Thyroid gland (tissue), 4 donors: Measurements from ENCODE around the gene RARRES1. TPM values are rescaled to one million over a fixed set of nuclear protein-coding genes. Genes with fewer than 3 reads are reported as not detected.
"Not testable (repeated sequence)": the region's sequence is repeated elsewhere in the genome, so short reads cannot be mapped to it uniquely, and the experiment has no call there.

Experiments used
- DNase-seq, 2 donors: peaks; one replicate each; pipeline ENCODE4 v3.0.0-alpha.2; 2019
- H3K27ac ChIP-seq, 3 donors: fragments of 200-600 bp; sonication (generic); 1 replicate in 2 of 3; 2 replicates in 1 of 3; pipeline ENCODE4 v1.5.1; 2016 to 2019; ENCODE audit warnings: mild to moderate bottlenecking in 1 of 3, moderate library complexity in 1 of 3
- H3K27me3 ChIP-seq: fragments of 200-600 bp; sonication (generic); one replicate; pipeline ENCODE4 v1.5.1; 2019
- H3K36me3 ChIP-seq, 2 donors: fragments of 200-600 bp; sonication (generic); one replicate each; pipeline ENCODE4 v1.5.1; 2016 to 2019
- H3K4me1 ChIP-seq, 2 donors: fragments of 200-600 bp; sonication (generic); one replicate each; pipeline ENCODE4 v1.5.1; 2017 to 2019
- H3K4me3 ChIP-seq, 3 donors: fragments of 200-600 bp; sonication (generic); replicated peaks in 1 of 3; 1 replicate in 2 of 3; 2 replicates in 1 of 3; pipeline ENCODE4 v1.5.1; 2016; ENCODE audit warnings: mild to moderate bottlenecking in 1 of 3
- H3K9me3 ChIP-seq: fragments of 200-600 bp; sonication (generic); one replicate; pipeline ENCODE4 v1.5.1; 2017
- POLR2A ChIP-seq, 2 donors: fragments of 450-650 bp; IDR thresholded peaks; one replicate each; pipeline ENCODE4 v1.6.1; 2017; ENCODE audit warnings: antibody characterized with exemption in 2 of 2, mild to moderate bottlenecking in 2 of 2, moderate library complexity in 1 of 2
- WGBS, 2 donors: methylation state at CpG; one replicate each; pipeline ENCODE4 v1.1.5; 2017; 5-methylcytosine and 5-hydroxymethylcytosine counted together
- intact Hi-C: fragments of 100-400 bp; cut with DNase I; formaldehyde crosslinking; loops from one replicate; pipeline ENCODE4 v1.15.1; 2023
- total RNA-seq, 4 donors: library from RNA; depleted of rRNA; stranded (reverse); fragments of >200 nt; gene quantifications; one replicate each; pipeline ENCODE4 v1.2.3, GENCODE V29; 2016
- TF ChIP-seq, protein P1 (sequence below), 6 experiments: fragments of 200-600 bp in 3 of 6; fragments of 450-650 bp in 3 of 6; sonication (generic) in 3 of 6; IDR thresholded peaks; one replicate each; pipeline ENCODE4 v1.5.1; 2016 to 2019; ENCODE audit warnings: antibody characterized with exemption in 6 of 6, mild to moderate bottlenecking in 2 of 6, inconsistent platforms in 1 of 6, moderate library complexity in 1 of 6

The RARRES1 gene
- total RNA-seq, 4 donors from 2014 or later, result 4.8 to 394 (median 21.4) TPM

DNA sequence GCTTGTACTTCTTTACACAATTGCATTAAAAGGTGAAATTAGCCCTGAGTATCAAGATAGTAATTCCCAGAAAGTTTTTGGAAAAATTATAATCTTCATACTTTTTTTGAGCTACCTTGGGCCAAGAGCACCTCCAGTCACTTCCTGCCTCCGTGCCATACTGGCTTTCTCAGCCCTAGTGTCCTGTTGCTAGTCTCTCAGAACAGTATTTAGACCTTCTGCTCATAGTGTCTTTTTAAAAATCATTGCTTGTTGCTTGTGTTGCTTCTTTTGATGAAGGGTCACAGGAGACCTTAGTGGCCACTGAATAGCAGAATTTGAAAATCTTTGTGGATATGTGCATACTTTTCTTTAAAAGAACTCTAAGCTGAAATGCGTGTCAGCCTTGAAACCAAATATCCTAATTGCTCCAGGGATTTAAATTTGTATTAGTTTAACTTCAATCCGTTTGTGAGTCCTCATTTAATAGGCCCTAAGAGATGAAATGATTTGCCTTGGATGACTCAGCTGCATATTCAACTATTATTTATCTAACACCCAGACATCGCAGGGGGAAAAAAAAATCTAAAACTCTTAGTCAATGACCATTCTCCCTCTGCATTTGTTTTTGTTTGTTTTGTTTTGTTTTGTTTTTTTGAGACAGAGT, 30.7 kb downstream of the RARRES1 start:
- no peak for TF ChIP-seq POLR2A (IDR thresholded peaks at IDR 0.05)
- TF ChIP-seq, protein P1, sequence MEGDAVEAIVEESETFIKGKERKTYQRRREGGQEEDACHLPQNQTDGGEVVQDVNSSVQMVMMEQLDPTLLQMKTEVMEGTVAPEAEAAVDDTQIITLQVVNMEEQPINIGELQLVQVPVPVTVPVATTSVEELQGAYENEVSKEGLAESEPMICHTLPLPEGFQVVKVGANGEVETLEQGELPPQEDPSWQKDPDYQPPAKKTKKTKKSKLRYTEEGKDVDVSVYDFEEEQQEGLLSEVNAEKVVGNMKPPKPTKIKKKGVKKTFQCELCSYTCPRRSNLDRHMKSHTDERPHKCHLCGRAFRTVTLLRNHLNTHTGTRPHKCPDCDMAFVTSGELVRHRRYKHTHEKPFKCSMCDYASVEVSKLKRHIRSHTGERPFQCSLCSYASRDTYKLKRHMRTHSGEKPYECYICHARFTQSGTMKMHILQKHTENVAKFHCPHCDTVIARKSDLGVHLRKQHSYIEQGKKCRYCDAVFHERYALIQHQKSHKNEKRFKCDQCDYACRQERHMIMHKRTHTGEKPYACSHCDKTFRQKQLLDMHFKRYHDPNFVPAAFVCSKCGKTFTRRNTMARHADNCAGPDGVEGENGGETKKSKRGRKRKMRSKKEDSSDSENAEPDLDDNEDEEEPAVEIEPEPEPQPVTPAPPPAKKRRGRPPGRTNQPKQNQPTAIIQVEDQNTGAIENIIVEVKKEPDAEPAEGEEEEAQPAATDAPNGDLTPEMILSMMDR (IDR thresholded peaks at IDR 0.05), result no peak
- intact Hi-C loops, result no loop called here
- Histone ChIP-seq H3K4me1 (no peaks in the 10 kb centered on the region), H3K4me3 (no peak overlapping the region), H3K36me3 (no peaks in the 10 kb centered on the region), H3K27me3 (no peaks in the 10 kb centered on the region), H3K27ac (no peak overlapping the region), H3K9me3 (no peaks in the 10 kb centered on the region)
- DNase-seq, result no peak
- WGBS, 2 donors, result 81 to 85% methylated on average over 4 of the region's 4 CpGs

DNA sequence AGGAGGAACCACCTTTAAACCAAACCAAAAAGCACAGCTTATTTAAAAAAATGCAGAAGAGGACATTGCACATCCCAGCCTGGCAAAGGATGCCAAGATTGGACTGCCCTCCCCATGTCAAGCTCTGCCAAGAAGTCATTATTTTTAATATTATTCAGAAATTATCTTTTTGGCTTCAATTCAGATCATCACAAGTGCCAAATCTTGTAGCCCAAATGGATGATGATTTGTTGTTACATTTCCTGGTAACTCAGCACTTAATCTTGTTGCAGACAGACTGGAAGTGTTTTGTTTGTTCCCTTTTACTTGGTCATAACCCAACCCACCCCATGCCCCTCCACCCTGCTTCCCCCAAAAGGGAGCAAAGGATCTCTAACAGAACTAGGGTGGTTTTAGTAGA, 31.7 kb downstream of the RARRES1 start:
- Histone ChIP-seq H3K27ac (no peak overlapping the region), H3K9me3 (no peaks in the 10 kb centered on the region), H3K27me3 (no peaks in the 10 kb centered on the region), H3K4me3 (no peak overlapping the region), H3K4me1 (no peaks in the 10 kb centered on the region), H3K36me3 (no peaks in the 10 kb centered on the region)
- intact Hi-C loops, result no loop called here
- TF ChIP-seq, protein P1 (IDR thresholded peaks at IDR 0.05), result no peak
- TF ChIP-seq POLR2A (IDR thresholded peaks at IDR 0.05), result no peak
- DNase-seq, result no peak

DNA sequence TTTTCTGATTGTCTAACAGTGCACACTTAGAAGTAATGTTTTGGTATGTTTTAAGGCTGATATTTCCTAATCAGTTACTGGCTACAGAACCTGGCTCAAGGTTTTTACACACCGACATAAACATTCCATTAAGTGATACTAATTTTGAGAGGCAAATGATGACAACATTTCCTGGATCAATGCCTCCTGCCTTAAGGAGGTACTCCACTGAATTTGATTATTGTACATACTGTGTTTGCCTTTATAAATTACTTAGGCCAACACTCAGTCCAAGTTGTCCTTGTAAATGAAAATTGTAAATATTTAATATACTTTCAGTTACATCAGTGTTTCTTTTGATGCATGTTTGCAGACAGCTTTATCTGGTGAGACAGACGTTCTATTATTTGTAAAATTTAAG, 35.6 kb downstream of the RARRES1 start:
- Histone ChIP-seq H3K4me1 (no peaks in the 10 kb centered on the region), H3K27me3 (no peaks in the 10 kb centered on the region), H3K9me3 (no peaks in the 10 kb centered on the region), H3K36me3 (peaks cover under 1 to 4% of the 10 kb centered on the region in 2 donors), H3K4me3 (no peak overlapping the region), H3K27ac (no peak overlapping the region)
- intact Hi-C loops, result no loop called here
- TF ChIP-seq POLR2A (IDR thresholded peaks at IDR 0.05), result no peak
- TF ChIP-seq, protein P1 (IDR thresholded peaks at IDR 0.05), result no peak
- no peak for DNase-seq
- 73 to 76% methylated on average over 2 of the region's 2 CpGs for WGBS, 2 donors

DNA sequence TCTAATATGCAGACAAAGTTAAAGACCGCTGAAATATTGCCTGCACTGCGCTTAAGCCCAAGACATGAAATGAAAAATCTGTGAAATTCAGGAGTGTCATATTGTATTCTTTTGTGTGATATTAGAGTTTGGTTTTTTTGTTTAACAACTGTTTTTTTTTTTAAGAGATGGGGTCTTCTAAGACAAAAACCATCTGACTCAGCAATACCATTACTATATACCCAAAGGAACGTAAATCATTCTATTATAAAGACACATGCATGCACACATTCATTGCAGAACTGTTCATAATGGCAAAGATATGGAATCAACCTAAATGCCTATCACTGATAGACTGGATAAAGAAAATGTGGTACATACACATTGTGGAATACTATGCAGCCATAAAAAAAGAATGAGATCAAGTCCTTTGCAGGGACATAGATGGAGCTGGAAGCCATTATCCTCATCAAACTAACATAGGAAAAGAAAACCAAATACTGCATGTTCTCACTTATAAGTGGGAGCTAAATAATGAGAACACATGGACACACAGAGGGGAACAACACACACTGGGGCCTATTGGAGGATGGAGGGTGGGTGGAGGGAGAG, 38.3 kb downstream of the RARRES1 start:
- H3K27ac ChIP-seq, H3K4me3 ChIP-seq, H3K4me1 ChIP-seq, intact Hi-C loops, DNase-seq, H3K9me3 ChIP-seq, H3K27me3 ChIP-seq, H3K36me3 ChIP-seq: not testable (repeated sequence)
- WGBS, 2 donors, result 33 to 99% methylated on average over 3 of the region's 3 CpGs

DNA sequence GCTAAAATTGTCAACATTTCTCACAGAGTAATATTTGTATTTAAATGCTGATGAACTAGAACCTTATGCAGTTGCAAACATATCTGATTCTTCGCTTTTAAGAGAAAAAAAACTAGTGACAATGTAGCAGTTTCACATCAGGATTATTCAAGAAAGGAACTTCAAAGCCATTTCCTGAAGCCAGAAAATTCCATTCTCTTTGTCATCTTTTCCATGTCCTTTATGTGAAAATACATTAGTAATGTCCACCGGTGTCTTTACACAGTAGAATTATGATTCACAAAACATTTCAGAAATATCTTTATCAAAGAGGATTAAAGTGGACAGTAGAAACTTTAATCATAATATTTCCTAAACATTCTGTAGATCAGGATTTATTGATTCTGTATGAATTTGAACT, 47.1 kb downstream of the RARRES1 start:
- intact Hi-C loops, result no loop called here
- no peak for DNase-seq
- Histone ChIP-seq H3K36me3 (no peaks in the 10 kb centered on the region), H3K4me1 (no peaks in the 10 kb centered on the region), H3K9me3 (no peaks in the 10 kb centered on the region), H3K4me3 (no peak overlapping the region), H3K27me3 (no peaks in the 10 kb centered on the region), H3K27ac (no peak overlapping the region)
- 85 to 86% methylated on average over 2 of the region's 2 CpGs for WGBS, 2 donors
- no peak for TF ChIP-seq POLR2A (IDR thresholded peaks at IDR 0.05)
- TF ChIP-seq, protein P1 (IDR thresholded peaks at IDR 0.05), result no peak
